GM18520 (cell line): ENCODE results near the gene MYOZ2.

Experiments used
- ATAC-seq: cut with Tn5 transposase; IDR thresholded peaks from one replicate; pipeline ENCODE4 v1.9.1; 2021; ENCODE audit not compliant: unreplicated experiment

The MYOZ2 gene

DNA sequence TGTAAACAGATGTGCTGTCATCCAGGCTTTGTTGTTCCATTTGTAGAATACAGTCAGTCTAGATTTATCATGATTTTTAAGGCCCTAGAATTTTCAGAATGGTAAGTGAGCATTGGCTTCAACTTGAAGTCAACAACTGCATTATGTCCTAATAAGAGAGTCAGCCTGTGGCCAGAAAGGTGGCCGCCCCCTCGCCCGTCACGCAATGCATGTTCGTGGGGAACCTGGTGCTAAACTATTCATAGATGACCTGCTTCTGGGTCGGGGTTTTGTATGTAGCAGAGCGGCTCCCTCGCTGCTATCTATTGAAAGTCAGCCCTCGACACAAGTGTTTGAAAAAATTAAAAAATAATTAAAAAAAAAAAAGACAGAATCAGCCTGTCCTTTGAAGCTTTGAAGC is 101.6 kb downstream of the MYOZ2 start:
- ATAC-seq, result no peak
